SK-N-MC (cell line): ENCODE data around the gene HLA-E.

ENCODE experiments used
- DNase-seq: peaks from one replicate; pipeline ENCODE4 v3.0.0-alpha.2; 2011; ENCODE audit warnings: low read depth, low spot score
- H3K27ac ChIP-seq: fragments of 200-600 bp; sonication (generic); 2 replicates; pipeline ENCODE4 v1.5.1; 2016; ENCODE audit warnings: mixed run types
- H3K36me3 ChIP-seq: fragments of 200-600 bp; sonication (generic); 2 replicates; pipeline ENCODE4 v1.6.1; 2017; ENCODE audit warnings: antibody characterized with exemption, low read length, mixed read lengths; ENCODE audit not compliant: insufficient read depth
- H3K4me3 ChIP-seq: fragments of 200-600 bp; sonication (generic); 2 replicates; pipeline ENCODE4 v1.5.1; 2016
- H3K9ac ChIP-seq: fragments of 200-600 bp; sonication (generic); 2 replicates; pipeline ENCODE4 v1.8.0; 2017; ENCODE audit warnings: mixed run types, mixed read lengths; ENCODE audit not compliant: insufficient read length
- H3K9me3 ChIP-seq: fragments of 200-600 bp; sonication (generic); 2 replicates; pipeline ENCODE4 v1.6.1; 2017; ENCODE audit warnings: low read depth, mild to moderate bottlenecking, antibody characterized with exemption, low read length, moderate library complexity, mixed read lengths
- EZH2 ChIP-seq: fragments of 200-600 bp; sonication (generic); IDR thresholded peaks from one replicate; pipeline ENCODE4 v1.6.1; 2017; ENCODE audit warnings: antibody characterized with exemption
- FOXP2 ChIP-seq: optimal IDR thresholded peaks from 2 replicates; pipeline ENCODE3; 2011; ENCODE audit warnings: mild to moderate bottlenecking, moderate library complexity; ENCODE audit not compliant: insufficient read depth; ENCODE audit errors: extremely low read length, control extremely low read depth
- POLR2AphosphoS5 ChIP-seq: IDR thresholded peaks from 2 replicates; pipeline ENCODE4 v1.6.1; 2012; ENCODE audit warnings: mild to moderate bottlenecking, low read depth, low read length, borderline replicate concordance

HLA-E gene

GRCh38 chr6:30452736-30453507 lies 36.4 kb upstream of the HLA-E start:
- no peak overlapping the region for H3K4me3 ChIP-seq
- no peak overlapping the region for H3K9ac ChIP-seq
- no peak for DNase-seq
- no peak for TF ChIP-seq POLR2AphosphoS5
- no peak for TF ChIP-seq FOXP2
- no peak for TF ChIP-seq EZH2
- H3K9me3 ChIP-seq: no peaks in the 10 kb centered on the region
- H3K27ac ChIP-seq: no peak overlapping the region
- H3K36me3 ChIP-seq: no peaks in the 10 kb centered on the region

- no peak overlapping the region for H3K9ac ChIP-seq
- DNase-seq: peak; percentile 78
- no peak overlapping the region for H3K4me3 ChIP-seq
- H3K36me3 ChIP-seq: no peaks in the 10 kb centered on the region
- no peak overlapping the region for H3K27ac ChIP-seq
- H3K9me3 ChIP-seq: no peaks in the 10 kb centered on the region
- no peak for TF ChIP-seq POLR2AphosphoS5
- no peak for TF ChIP-seq EZH2
These were observed 35.7 kb upstream of the HLA-E start for GRCh38 chr6:30453508-30454116.

- no peak for DNase-seq
- Histone ChIP-seq H3K4me3 (no peak overlapping the region), H3K9me3 (no peaks in the 10 kb centered on the region), H3K27ac (no peak overlapping the region), H3K9ac (no peak overlapping the region), H3K36me3 (no peaks in the 10 kb centered on the region)
- no peak for TF ChIP-seq EZH2
- TF ChIP-seq FOXP2: no peak
- TF ChIP-seq POLR2AphosphoS5: no peak
These were observed 30.2 kb upstream of the HLA-E start for GRCh38 chr6:30459145-30459544.

GRCh38 chr6:30461055-30461454 lies 28.3 kb upstream of the HLA-E start:
- no peak overlapping the region for H3K9ac ChIP-seq
- no peak for DNase-seq
- no peak overlapping the region for H3K27ac ChIP-seq
- no peaks in the 10 kb centered on the region for H3K36me3 ChIP-seq
- H3K4me3 ChIP-seq: no peak overlapping the region
- H3K9me3 ChIP-seq: no peaks in the 10 kb centered on the region
- TF ChIP-seq FOXP2 (no peak), POLR2AphosphoS5 (no peak), EZH2 (no peak)

- Histone ChIP-seq H3K9me3 (no peaks in the 10 kb centered on the region), H3K9ac (no peak overlapping the region), H3K4me3 (no peak overlapping the region), H3K27ac (no peak overlapping the region), H3K36me3 (no peaks in the 10 kb centered on the region)
- DNase-seq: no peak
- TF ChIP-seq FOXP2: no peak
- no peak for TF ChIP-seq POLR2AphosphoS5
- no peak for TF ChIP-seq EZH2
These were observed 26.8 kb upstream of the HLA-E start for GRCh38 chr6:30462482-30462881.

- DNase-seq: no peak
- Histone ChIP-seq H3K4me3 (peak overlapping the region; percentile 70), H3K36me3 (no peaks in the 10 kb centered on the region), H3K27ac (no peak overlapping the region), H3K9ac (no peak overlapping the region), H3K9me3 (no peaks in the 10 kb centered on the region)
- TF ChIP-seq POLR2AphosphoS5 (no peak), EZH2 (no peak), FOXP2 (no peak)
These were observed 26.1 kb upstream of the HLA-E start for GRCh38 chr6:30463242-30463641.

GRCh38 chr6:30463651-30464618 lies 25.4 kb upstream of the HLA-E start:
- H3K36me3 ChIP-seq: no peaks in the 10 kb centered on the region
- peak overlapping the region; percentile 70 for H3K4me3 ChIP-seq
- no peak overlapping the region for H3K27ac ChIP-seq
- DNase-seq: peak; percentile 45
- H3K9me3 ChIP-seq: no peaks in the 10 kb centered on the region
- no peak for TF ChIP-seq POLR2AphosphoS5
- TF ChIP-seq EZH2: peak; percentile 79
- no peak overlapping the region for H3K9ac ChIP-seq

GRCh38 chr6:30465595-30466306 lies 23.6 kb upstream of the HLA-E start:
- Histone ChIP-seq H3K9ac (no peak overlapping the region), H3K4me3 (peak overlapping the region; percentile 71)
- no peak for DNase-seq

More at GRCh38 chr6:30465595-30466306, 23.6 kb upstream of the HLA-E start:
- Histone ChIP-seq H3K9me3 (no peaks in the 10 kb centered on the region), H3K36me3 (no peaks in the 10 kb centered on the region), H3K27ac (no peak overlapping the region)
- no peak for TF ChIP-seq EZH2
- no peak for TF ChIP-seq FOXP2
- TF ChIP-seq POLR2AphosphoS5: no peak
